C4-2B (cell line): ENCODE measurements around the gene RANGAP1.

ENCODE experiments used
- ZFX ChIP-seq: fragments of 450-650 bp; IDR thresholded peaks from 2 replicates; pipeline ENCODE4 v1.6.1; 2017
- TF ChIP-seq, protein P1 (sequence below): fragments of 450-650 bp; conservative IDR thresholded peaks from 2 replicates; pipeline ENCODE4 v1.5.1; 2017; ENCODE audit warnings: mild to moderate bottlenecking

DNA sequence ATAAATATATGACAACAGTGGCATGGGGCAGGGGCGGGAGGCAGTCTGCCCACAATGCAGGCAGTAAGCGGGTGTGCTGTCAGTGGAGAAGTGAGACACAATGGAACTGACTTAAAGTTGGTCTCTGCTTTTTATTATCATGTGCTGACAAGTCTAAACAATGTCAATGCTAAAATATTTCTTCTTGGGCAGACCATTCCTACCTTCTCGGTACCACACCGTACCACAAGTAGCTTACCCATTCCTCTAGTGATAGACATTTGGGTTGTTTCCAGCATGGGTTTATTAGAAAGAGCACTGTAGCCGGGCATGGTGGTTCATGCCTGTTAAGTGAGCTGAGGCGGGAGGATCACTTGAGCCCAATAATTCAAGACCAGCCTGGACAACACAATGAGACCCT is 42.6 kb downstream of the RANGAP1 start:
- TF ChIP-seq, protein P1, sequence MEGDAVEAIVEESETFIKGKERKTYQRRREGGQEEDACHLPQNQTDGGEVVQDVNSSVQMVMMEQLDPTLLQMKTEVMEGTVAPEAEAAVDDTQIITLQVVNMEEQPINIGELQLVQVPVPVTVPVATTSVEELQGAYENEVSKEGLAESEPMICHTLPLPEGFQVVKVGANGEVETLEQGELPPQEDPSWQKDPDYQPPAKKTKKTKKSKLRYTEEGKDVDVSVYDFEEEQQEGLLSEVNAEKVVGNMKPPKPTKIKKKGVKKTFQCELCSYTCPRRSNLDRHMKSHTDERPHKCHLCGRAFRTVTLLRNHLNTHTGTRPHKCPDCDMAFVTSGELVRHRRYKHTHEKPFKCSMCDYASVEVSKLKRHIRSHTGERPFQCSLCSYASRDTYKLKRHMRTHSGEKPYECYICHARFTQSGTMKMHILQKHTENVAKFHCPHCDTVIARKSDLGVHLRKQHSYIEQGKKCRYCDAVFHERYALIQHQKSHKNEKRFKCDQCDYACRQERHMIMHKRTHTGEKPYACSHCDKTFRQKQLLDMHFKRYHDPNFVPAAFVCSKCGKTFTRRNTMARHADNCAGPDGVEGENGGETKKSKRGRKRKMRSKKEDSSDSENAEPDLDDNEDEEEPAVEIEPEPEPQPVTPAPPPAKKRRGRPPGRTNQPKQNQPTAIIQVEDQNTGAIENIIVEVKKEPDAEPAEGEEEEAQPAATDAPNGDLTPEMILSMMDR, result no peak
- no peak for TF ChIP-seq ZFX
